Measurements from ENCODE around the gene C22orf31. TPM values are rescaled to one million over a fixed set of nuclear protein-coding genes. Genes with fewer than 3 reads are reported as not detected.

C22orf31 gene
- not detected in 5 replicates for total RNA-seq (2022; extraction: Qiagen RNA extraction)

GRCh38 chr22:29061773-29062172 is at the start of gene C22orf31:
Gene C22orf31, minus strand, starts transcription at chr22:29061831. Its CDS starts 39 bp downstream, at chr22:29061792.

GRCh38 chr22:29072979-29073617 is 11.5 kb upstream of the C22orf31 start, which contains the start of gene KREMEN1:
Gene KREMEN1, plus strand, starts transcription at chr22:29073035. Its CDS starts 96 bp downstream, at chr22:29073131.

Other genes starting within 250 kb of the C22orf31 start
- 5.4 to 8.6 TPM (median 7.6 TPM) in 5 replicates for gene ZNRF3, start 178.3 kb downstream of the C22orf31 start, total RNA-seq (2022; extraction: Qiagen RNA extraction)
- 2.6 to 5.3 TPM (median 4.4 TPM) in 5 replicates for gene KREMEN1, start 11.2 kb upstream of the C22orf31 start, total RNA-seq (2022; extraction: Qiagen RNA extraction)
- gene EMID1, start 144.1 kb upstream of the C22orf31 start, total RNA-seq (2022; extraction: Qiagen RNA extraction) = 0.15 to 0.61 TPM (median 0.48 TPM) in 5 replicates
- 20.6 to 28.9 TPM (median 26.2 TPM) in 5 replicates for gene RHBDD3, start 206.2 kb upstream of the C22orf31 start, total RNA-seq (2022; extraction: Qiagen RNA extraction)
- 204 to 246 TPM (median 207 TPM) in 5 replicates for gene EWSR1, start 206.4 kb upstream of the C22orf31 start, total RNA-seq (2022; extraction: Qiagen RNA extraction)
- gene GAS2L1, start 244.8 kb upstream of the C22orf31 start, total RNA-seq (2022; extraction: Qiagen RNA extraction) = 26.7 to 39.7 TPM (median 33.8 TPM) in 5 replicates